HG02642 (cell line): Measurements from ENCODE around the gene OGG1.
"Not testable (repeated sequence)": the region's sequence is repeated elsewhere in the genome, so short reads cannot be mapped to it uniquely, and the experiment has no call there.

Experiments
- ATAC-seq: cut with Tn5 transposase; IDR thresholded peaks from one replicate; pipeline ENCODE4 v1.9.1; 2021; ENCODE audit warnings: mild to moderate bottlenecking; ENCODE audit not compliant: unreplicated experiment, poor library complexity

Gene OGG1

GRCh38 chr3:9760779-9761505 is 11.2 kb downstream of the OGG1 start:
- no peak for ATAC-seq

GRCh38 chr3:9761919-9762318 is 12.2 kb downstream of the OGG1 start:
- no peak for ATAC-seq

- no peak for ATAC-seq
Measured at GRCh38 chr3:9762871-9763270, 13.1 kb downstream of the OGG1 start.

- no peak for ATAC-seq
Measured at GRCh38 chr3:9765865-9766264, 16.1 kb downstream of the OGG1 start.

GRCh38 chr3:9767418-9767817 is 17.7 kb downstream of the OGG1 start:
- no peak for ATAC-seq

GRCh38 chr3:9768141-9768775 is 18.5 kb downstream of the OGG1 start:
- ATAC-seq, result no peak

- no peak for ATAC-seq
Measured at GRCh38 chr3:9769012-9769411, 19.3 kb downstream of the OGG1 start.

- ATAC-seq, result peak; percentile 71
Measured at GRCh38 chr3:9769426-9770275, 19.9 kb downstream of the OGG1 start, which contains the start of gene CAMK1. TSS of gene CAMK1 (minus strand) at chr3:9769947. CDS start at chr3:9767749, 2,198 bp downstream.

GRCh38 chr3:9770276-9770812 is 20.6 kb downstream of the OGG1 start:
- no peak for ATAC-seq

- ATAC-seq, result not testable (repeated sequence)
Measured at GRCh38 chr3:9771007-9771406, 21.3 kb downstream of the OGG1 start.

GRCh38 chr3:9776896-9777693 is 27.3 kb downstream of the OGG1 start:
- no peak for ATAC-seq

GRCh38 chr3:9777694-9778021 is 27.9 kb downstream of the OGG1 start:
- no peak for ATAC-seq

GRCh38 chr3:9778143-9779074 is 28.7 kb downstream of the OGG1 start:
- no peak for ATAC-seq

GRCh38 chr3:9779075-9779593 is 29.4 kb downstream of the OGG1 start:
- ATAC-seq, result no peak

- peak; percentile 67 for ATAC-seq
Measured at GRCh38 chr3:9779721-9780457, 30.1 kb downstream of the OGG1 start.

GRCh38 chr3:9780458-9780812 is 30.7 kb downstream of the OGG1 start:
- ATAC-seq, result peak; percentile 11

- no peak for ATAC-seq
Measured at GRCh38 chr3:9780910-9781309, 31.2 kb downstream of the OGG1 start.

- ATAC-seq, result no peak
Measured at GRCh38 chr3:9781551-9781950, 31.8 kb downstream of the OGG1 start.
